Neuronal stem cell (in vitro differentiated cells): ENCODE data around the gene SP8.

ENCODE experiments used
- DNase-seq: peaks from one replicate; pipeline ENCODE4 v3.0.0-alpha.2; 2013; ENCODE audit warnings: low spot score
- H2AFZ ChIP-seq: one replicate; pipeline ENCODE4 v1.6.1; 2013; ENCODE audit warnings: mild to moderate bottlenecking, low read length, inconsistent platforms
- H2AK5ac ChIP-seq: 2 replicates; pipeline ENCODE4 v1.6.1; 2013; ENCODE audit warnings: low read depth, mild to moderate bottlenecking, inconsistent platforms, low read length, moderate library complexity, mixed read lengths
- H2BK120ac ChIP-seq: 2 replicates; pipeline ENCODE4 v1.6.1; 2013; ENCODE audit warnings: low read depth, mild to moderate bottlenecking, inconsistent platforms, low read length, moderate library complexity, mixed read lengths
- H2BK12ac ChIP-seq: one replicate; pipeline ENCODE4 v1.6.1; 2013; ENCODE audit warnings: low read length, inconsistent platforms
- H2BK15ac ChIP-seq: 2 replicates; pipeline ENCODE4 v1.6.1; 2013; ENCODE audit warnings: mild to moderate bottlenecking, low read length, inconsistent platforms, mixed read lengths
- H2BK5ac ChIP-seq: one replicate; pipeline ENCODE4 v1.6.1; 2013; ENCODE audit warnings: inconsistent platforms, mild to moderate bottlenecking, low read length, moderate library complexity
- H3K14ac ChIP-seq: one replicate; pipeline ENCODE4 v1.6.1; 2013; ENCODE audit warnings: low read length, inconsistent platforms
- H3K18ac ChIP-seq: 2 replicates; pipeline ENCODE4 v1.6.1; 2013; ENCODE audit warnings: low read length, inconsistent platforms
- H3K23ac ChIP-seq: 2 replicates; pipeline ENCODE4 v1.6.1; 2013; ENCODE audit warnings: low read depth, mild to moderate bottlenecking, mixed read lengths, low read length, inconsistent platforms; ENCODE audit not compliant: poor library complexity
- H3K27ac ChIP-seq: replicated peaks from 3 replicates; pipeline ENCODE4 v1.5.1; 2013; ENCODE audit warnings: low read length, inconsistent platforms
- H3K27me3 ChIP-seq, 3 experiments: 2 replicates each; pipeline ENCODE4 v1.6.1; 2013; ENCODE audit warnings: low read length in 3 of 3, mild to moderate bottlenecking in 2 of 3, inconsistent platforms in 1 of 3, low read depth in 1 of 3, mixed read lengths in 1 of 3, moderate library complexity in 1 of 3; ENCODE audit not compliant: control insufficient read depth in 3 of 3, insufficient read depth in 3 of 3
- H3K36me3 ChIP-seq, 2 donors: replicated peaks in 1 of 2; 2 replicates each; pipeline ENCODE4 v1.6.1; 2013; ENCODE audit warnings: low read length in 2 of 2; ENCODE audit not compliant: control insufficient read depth in 2 of 2, insufficient read depth in 2 of 2
- H3K4ac ChIP-seq: 2 replicates; pipeline ENCODE4 v1.6.1; 2013; ENCODE audit warnings: inconsistent platforms, mild to moderate bottlenecking, low read length, moderate library complexity
- H3K4me1 ChIP-seq, 2 donors: 1 replicate in 1 of 2; 2 replicates in 1 of 2; pipeline ENCODE4 v1.6.1; 2013; ENCODE audit warnings: low read length in 2 of 2, low read depth in 1 of 2; ENCODE audit not compliant: control insufficient read depth in 2 of 2, insufficient read depth in 1 of 2
- H3K4me2 ChIP-seq: one replicate; pipeline ENCODE4 v1.6.1; 2013; ENCODE audit warnings: mild to moderate bottlenecking, low read length, inconsistent platforms; ENCODE audit not compliant: insufficient read depth, poor library complexity, severe bottlenecking
- H3K4me3 ChIP-seq, 2 donors: 2 replicates each; pipeline ENCODE4 v1.5.1; 2013; ENCODE audit warnings: low read length in 2 of 2, mild to moderate bottlenecking in 2 of 2, inconsistent platforms in 1 of 2, moderate library complexity in 1 of 2
- H3K79me1 ChIP-seq: one replicate; pipeline ENCODE4 v1.6.1; 2013; ENCODE audit warnings: low read depth, mild to moderate bottlenecking, inconsistent platforms, low read length, moderate library complexity
- H3K9ac ChIP-seq: one replicate; pipeline ENCODE4 v1.6.1; 2013; ENCODE audit warnings: mild to moderate bottlenecking, low read depth, low read length, inconsistent platforms; ENCODE audit not compliant: poor library complexity
- H3K9me3 ChIP-seq, 2 donors: replicated peaks in 1 of 2; 2 replicates each; pipeline versions ENCODE3 to v1.6.1; 2013; ENCODE audit warnings: low read length in 2 of 2, mild to moderate bottlenecking in 2 of 2, inconsistent platforms in 1 of 2, low read depth in 1 of 2, mixed read lengths in 1 of 2, moderate library complexity in 1 of 2; ENCODE audit not compliant: control insufficient read depth in 2 of 2, insufficient read depth in 1 of 2
- H4K8ac ChIP-seq: one replicate; pipeline ENCODE4 v1.6.1; 2013; ENCODE audit warnings: low read depth, mild to moderate bottlenecking, inconsistent platforms, low read length, moderate library complexity
- H4K91ac ChIP-seq: one replicate; pipeline ENCODE4 v1.6.1; 2013; ENCODE audit warnings: low read length, low read depth, mild to moderate bottlenecking, inconsistent platforms; ENCODE audit not compliant: poor library complexity
- WGBS, 2 donors: extraction: QIAGEN DNeasy Blood & Tissue Kit; methylation state at CpG; one replicate each; pipeline ENCODE4 v1.1.7; 2013; ENCODE audit warnings: missing lambda C conversion rate in 2 of 2, mixed read lengths in 1 of 2; ENCODE audit not compliant: insufficient read length in 2 of 2, insufficient replicate concordance in 1 of 2; ENCODE audit errors: extremely low coverage in 2 of 2; 5-methylcytosine and 5-hydroxymethylcytosine counted together

The SP8 gene

GRCh38 chr7:20804345-20804744 is 17.7 kb upstream of the SP8 start:
- H3K4ac ChIP-seq = no peak overlapping the region
- no peak for DNase-seq
- no CpG with 5 or more reads among the region's 3 CpGs for WGBS, 2 donors

GRCh38 chr7:20799566-20800366 is 13.1 kb upstream of the SP8 start:
- Histone ChIP-seq H2BK5ac (no peak overlapping the region), H3K79me1 (peaks cover 4% of the 10 kb centered on the region), H3K27ac (peak overlapping the region; percentile 29), H3K4me2 (no peak overlapping the region), H3K23ac (no peak overlapping the region), H3K27me3 (peaks cover 0 to 56% (median 0%) of the 10 kb centered on the region in 3 experiments), H4K8ac (no peak overlapping the region), H2BK15ac (no peak overlapping the region), H4K91ac (no peak overlapping the region), H3K14ac (no peak overlapping the region), H2BK120ac (no peak overlapping the region), H2AFZ (no peak overlapping the region), H2BK12ac (no peak overlapping the region), H3K4me1 (peaks cover 0 to 11% of the 10 kb centered on the region in 2 donors), H3K9me3 (no peaks in the 10 kb centered on the region), H3K4ac (no peak overlapping the region), H3K18ac (no peak overlapping the region), H3K36me3 (no peaks in the 10 kb centered on the region), H3K4me3 (no peak overlapping the region), H2AK5ac (no peak overlapping the region), H3K9ac (no peak overlapping the region)
- WGBS, 2 donors = no CpG with 5 or more reads among the region's 5 CpGs
- no peak for DNase-seq

More at GRCh38 chr7:20804345-20804744, 17.7 kb upstream of the SP8 start:
- Histone ChIP-seq H3K4me2 (no peak overlapping the region), H3K36me3 (no peaks in the 10 kb centered on the region), H3K18ac (no peak overlapping the region), H3K14ac (no peak overlapping the region), H3K27me3 (peaks cover 0 to 13% (median 0%) of the 10 kb centered on the region in 3 experiments), H3K23ac (no peak overlapping the region), H3K9ac (no peak overlapping the region), H2BK15ac (no peak overlapping the region), H2BK5ac (no peak overlapping the region), H3K9me3 (no peaks in the 10 kb centered on the region), H2AFZ (no peak overlapping the region), H2BK12ac (no peak overlapping the region), H2AK5ac (no peak overlapping the region), H2BK120ac (no peak overlapping the region), H3K79me1 (no peaks in the 10 kb centered on the region), H3K27ac (no peak overlapping the region), H3K4me1 (peaks cover 0 to 2% of the 10 kb centered on the region in 2 donors), H3K4me3 (no peak overlapping the region), H4K8ac (no peak overlapping the region), H4K91ac (no peak overlapping the region)

DNA sequence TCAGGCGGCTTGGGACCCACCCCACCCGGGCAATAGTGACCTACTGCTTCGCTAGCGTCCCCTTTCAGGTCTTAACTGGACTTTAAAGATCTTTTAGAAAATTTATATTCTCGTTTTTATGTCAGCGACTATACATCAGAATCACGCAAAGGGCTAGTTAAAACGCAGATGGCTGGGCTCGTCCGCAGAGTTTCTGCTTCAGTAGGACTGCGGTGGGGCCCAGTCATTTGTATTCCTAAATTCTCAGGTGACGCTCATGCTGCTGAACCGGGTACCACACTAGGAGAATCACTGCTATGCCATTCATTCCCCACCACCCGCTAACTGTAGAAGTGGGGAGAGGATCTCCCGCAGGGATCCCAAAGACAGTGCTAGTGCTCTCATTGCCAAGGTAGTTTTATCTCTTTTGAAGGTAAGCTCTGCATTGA is 12.0 kb upstream of the SP8 start:
- Histone ChIP-seq H3K4me2 (peak overlapping the region; percentile 74), H2BK120ac (no peak overlapping the region), H2BK5ac (no peak overlapping the region), H2BK12ac (no peak overlapping the region), H3K18ac (peak overlapping the region; percentile 96), H3K9ac (peak overlapping the region; percentile 77), H2BK15ac (no peak overlapping the region), H4K91ac (no peak overlapping the region), H3K27ac (peak overlapping the region; percentile 39), H3K4me3 (peak overlapping the region in 1 of 2 donors; percentile 83), H4K8ac (no peak overlapping the region), H3K4me1 (peaks cover 0 to 12% of the 10 kb centered on the region in 2 donors), H3K23ac (no peak overlapping the region), H2AFZ (peak overlapping the region; percentile 94), H3K4ac (no peak overlapping the region), H3K27me3 (peaks cover 0 to 66% (median 0%) of the 10 kb centered on the region in 3 experiments), H3K9me3 (no peaks in the 10 kb centered on the region), H3K14ac (no peak overlapping the region), H3K36me3 (no peaks in the 10 kb centered on the region), H3K79me1 (peaks cover 4% of the 10 kb centered on the region), H2AK5ac (no peak overlapping the region)
- DNase-seq = no peak
- whole genome bisulfite sequencing, 2 donors = no CpG with 5 or more reads among the region's 15 CpGs

- Histone ChIP-seq H3K23ac (peak overlapping the region; percentile 98), H3K79me1 (peaks cover 4% of the 10 kb centered on the region), H3K36me3 (no peaks in the 10 kb centered on the region), H2BK15ac (no peak overlapping the region), H3K9ac (peak overlapping the region; percentile 77), H2BK12ac (peak overlapping the region; percentile 73), H4K8ac (no peak overlapping the region), H3K4me1 (peaks cover 0 to 12% of the 10 kb centered on the region in 2 donors), H2BK5ac (peak overlapping the region; percentile 82), H2AK5ac (no peak overlapping the region), H3K27ac (peak overlapping the region; percentile 89), H3K18ac (peak overlapping the region; percentile 96), H3K4ac (no peak overlapping the region), H3K27me3 (peaks cover 0 to 72% (median 0%) of the 10 kb centered on the region in 3 experiments), H2BK120ac (no peak overlapping the region), H2AFZ (peak overlapping the region; percentile 94), H3K14ac (no peak overlapping the region), H4K91ac (no peak overlapping the region), H3K9me3 (no peaks in the 10 kb centered on the region), H3K4me3 (peak overlapping the region; percentile 43 to 83), H3K4me2 (peak overlapping the region; percentile 74)
- WGBS, 2 donors = no CpG with 5 or more reads among the region's 77 CpGs
- DNase-seq = peak; percentile 77
These were observed 11.5 kb upstream of the SP8 start for GRCh38 chr7:20798081-20798693.
